ENCODE results near the gene PLPP7.

The PLPP7 gene

DNA sequence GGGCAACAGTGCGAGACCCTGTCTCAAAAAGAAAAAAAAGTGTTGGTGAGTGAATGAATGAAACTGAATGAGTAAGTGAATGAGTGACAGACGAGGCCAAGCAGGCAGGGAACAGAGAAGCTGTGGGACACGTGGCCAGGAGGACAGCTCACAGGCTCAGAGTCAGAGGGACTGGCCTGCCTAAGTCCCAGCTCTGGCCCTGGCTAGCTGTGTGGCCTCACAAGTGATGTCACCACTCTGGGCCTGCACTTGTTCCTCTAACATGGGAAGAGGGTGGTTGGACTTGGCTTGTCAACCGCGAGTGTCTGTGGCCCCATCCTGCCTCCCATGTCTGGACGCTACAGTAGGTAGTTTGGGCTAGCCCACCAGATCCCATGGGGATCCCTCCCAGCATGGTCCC, 4.7 kb upstream of the PLPP7 start:
- TF ChIP-seq POLR2AphosphoS5 (IDR thresholded peaks at IDR 0.05; ENCODE audit: low read depth, low read length) (no peak), SIN3A (IDR thresholded peaks at IDR 0.05; ENCODE audit: borderline replicate concordance, insufficient read depth, low read length) (no peak), FOXP2 (optimal IDR thresholded peaks at IDR 0.05; ENCODE audit: borderline replicate concordance, extremely low read depth, extremely low read length, insufficient read depth) (no peak), TAF1 (IDR thresholded peaks at IDR 0.05; ENCODE audit: borderline replicate concordance, insufficient read depth, low read length) (no peak)
- TF ChIP-seq, protein P1, sequence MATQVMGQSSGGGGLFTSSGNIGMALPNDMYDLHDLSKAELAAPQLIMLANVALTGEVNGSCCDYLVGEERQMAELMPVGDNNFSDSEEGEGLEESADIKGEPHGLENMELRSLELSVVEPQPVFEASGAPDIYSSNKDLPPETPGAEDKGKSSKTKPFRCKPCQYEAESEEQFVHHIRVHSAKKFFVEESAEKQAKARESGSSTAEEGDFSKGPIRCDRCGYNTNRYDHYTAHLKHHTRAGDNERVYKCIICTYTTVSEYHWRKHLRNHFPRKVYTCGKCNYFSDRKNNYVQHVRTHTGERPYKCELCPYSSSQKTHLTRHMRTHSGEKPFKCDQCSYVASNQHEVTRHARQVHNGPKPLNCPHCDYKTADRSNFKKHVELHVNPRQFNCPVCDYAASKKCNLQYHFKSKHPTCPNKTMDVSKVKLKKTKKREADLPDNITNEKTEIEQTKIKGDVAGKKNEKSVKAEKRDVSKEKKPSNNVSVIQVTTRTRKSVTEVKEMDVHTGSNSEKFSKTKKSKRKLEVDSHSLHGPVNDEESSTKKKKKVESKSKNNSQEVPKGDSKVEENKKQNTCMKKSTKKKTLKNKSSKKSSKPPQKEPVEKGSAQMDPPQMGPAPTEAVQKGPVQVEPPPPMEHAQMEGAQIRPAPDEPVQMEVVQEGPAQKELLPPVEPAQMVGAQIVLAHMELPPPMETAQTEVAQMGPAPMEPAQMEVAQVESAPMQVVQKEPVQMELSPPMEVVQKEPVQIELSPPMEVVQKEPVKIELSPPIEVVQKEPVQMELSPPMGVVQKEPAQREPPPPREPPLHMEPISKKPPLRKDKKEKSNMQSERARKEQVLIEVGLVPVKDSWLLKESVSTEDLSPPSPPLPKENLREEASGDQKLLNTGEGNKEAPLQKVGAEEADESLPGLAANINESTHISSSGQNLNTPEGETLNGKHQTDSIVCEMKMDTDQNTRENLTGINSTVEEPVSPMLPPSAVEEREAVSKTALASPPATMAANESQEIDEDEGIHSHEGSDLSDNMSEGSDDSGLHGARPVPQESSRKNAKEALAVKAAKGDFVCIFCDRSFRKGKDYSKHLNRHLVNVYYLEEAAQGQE (IDR thresholded peaks at IDR 0.05; ENCODE audit: insufficient read depth in 1 of 2, low read depth in 2 of 2, low read length in 2 of 2): no peak

DNA sequence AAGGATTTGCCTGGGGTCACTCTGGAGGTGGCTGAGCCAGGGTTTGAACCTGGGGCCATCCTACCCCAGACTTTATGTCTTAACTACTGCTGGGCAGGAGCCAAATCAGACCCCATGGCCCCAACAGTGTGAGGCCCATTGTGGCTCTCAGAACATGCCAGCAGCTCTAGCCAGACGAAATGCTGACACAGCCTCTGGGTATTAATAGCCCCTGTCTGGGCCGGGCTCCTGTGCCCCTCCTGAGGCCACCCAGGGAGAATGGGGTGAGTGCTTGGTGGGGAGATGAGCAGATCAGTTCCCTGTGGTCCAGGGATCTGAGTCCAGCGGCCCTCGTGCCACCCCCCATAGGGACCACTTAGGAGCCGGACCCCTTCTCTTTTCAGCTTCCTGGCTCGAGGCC, 2.2 kb upstream of the PLPP7 start:
- TF ChIP-seq SIN3A (IDR thresholded peaks at IDR 0.05; ENCODE audit: borderline replicate concordance, insufficient read depth, low read length) (no peak), TAF1 (IDR thresholded peaks at IDR 0.05; ENCODE audit: borderline replicate concordance, insufficient read depth, low read length) (no peak), POLR2AphosphoS5 (IDR thresholded peaks at IDR 0.05; ENCODE audit: low read depth, low read length) (no peak), FOXP2 (optimal IDR thresholded peaks at IDR 0.05; ENCODE audit: borderline replicate concordance, extremely low read depth, extremely low read length, insufficient read depth) (no peak)
- TF ChIP-seq, protein P1 (IDR thresholded peaks at IDR 0.05; ENCODE audit: insufficient read depth in 1 of 2, low read depth in 2 of 2, low read length in 2 of 2): no peak

DNA sequence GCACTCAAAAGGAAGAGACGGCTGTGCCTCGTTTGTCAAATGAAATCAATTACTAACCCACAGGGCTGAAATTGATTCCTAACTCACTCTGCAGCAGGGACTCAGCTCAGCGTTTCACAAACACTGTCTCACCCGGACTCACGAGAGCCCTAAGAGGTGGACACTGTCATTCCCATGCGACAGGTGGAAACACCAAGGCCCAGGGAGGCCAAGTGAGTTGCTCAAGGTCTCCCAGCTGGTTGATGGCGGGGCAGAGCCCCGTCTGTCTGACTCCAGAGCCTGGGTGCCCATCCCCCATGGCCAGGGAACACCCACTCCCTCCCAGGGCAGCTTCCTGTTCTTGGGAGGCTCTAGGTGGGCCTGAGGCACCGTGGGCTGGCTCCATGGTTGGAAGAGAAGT, 1.3 kb upstream of the PLPP7 start:
- TF ChIP-seq, protein P1 (IDR thresholded peaks at IDR 0.05; ENCODE audit: insufficient read depth in 1 of 2, low read depth in 2 of 2, low read length in 2 of 2): no peak
- no peak for TF ChIP-seq SIN3A (IDR thresholded peaks at IDR 0.05; ENCODE audit: borderline replicate concordance, insufficient read depth, low read length)
- TF ChIP-seq TAF1 (IDR thresholded peaks at IDR 0.05; ENCODE audit: borderline replicate concordance, insufficient read depth, low read length): no peak

DNA sequence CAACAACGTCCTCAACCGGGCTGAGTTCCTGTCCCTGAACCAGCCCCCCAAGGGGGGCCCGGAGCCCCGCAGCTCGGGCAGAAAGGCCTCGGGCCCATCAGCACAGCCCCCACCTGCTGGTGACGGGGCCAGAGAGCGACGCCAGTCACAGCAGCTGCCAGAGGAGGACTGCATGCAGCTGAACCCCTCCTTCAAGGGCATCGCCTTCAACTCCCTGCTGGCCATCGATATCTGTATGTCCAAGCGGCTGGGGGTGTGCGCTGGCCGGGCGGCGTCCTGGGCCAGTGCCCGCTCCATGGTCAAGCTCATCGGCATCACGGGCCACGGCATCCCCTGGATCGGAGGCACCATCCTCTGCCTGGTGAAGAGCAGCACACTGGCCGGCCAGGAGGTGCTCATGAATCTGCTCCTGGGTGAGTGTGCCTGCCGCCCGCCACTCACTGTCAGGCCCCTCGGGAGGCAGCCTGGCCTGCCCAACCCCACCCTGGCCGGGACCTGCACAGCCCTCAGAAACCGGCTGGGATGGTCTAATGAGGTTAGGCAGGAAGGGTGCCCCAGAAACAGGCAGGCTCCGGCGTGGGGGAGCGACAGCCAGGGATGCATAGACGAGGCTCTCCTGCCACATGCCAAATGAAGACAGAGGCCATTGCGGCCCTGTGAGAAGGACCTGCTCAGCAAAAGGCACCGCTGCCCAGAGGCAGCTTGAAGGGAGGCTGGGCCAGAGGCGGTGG, 678 bp downstream of the PLPP7 start:
- TF ChIP-seq FOXP2 (optimal IDR thresholded peaks at IDR 0.05; ENCODE audit: borderline replicate concordance, extremely low read depth, extremely low read length, insufficient read depth) (no peak), SIN3A (IDR thresholded peaks at IDR 0.05; ENCODE audit: borderline replicate concordance, insufficient read depth, low read length) (no peak)

DNA sequence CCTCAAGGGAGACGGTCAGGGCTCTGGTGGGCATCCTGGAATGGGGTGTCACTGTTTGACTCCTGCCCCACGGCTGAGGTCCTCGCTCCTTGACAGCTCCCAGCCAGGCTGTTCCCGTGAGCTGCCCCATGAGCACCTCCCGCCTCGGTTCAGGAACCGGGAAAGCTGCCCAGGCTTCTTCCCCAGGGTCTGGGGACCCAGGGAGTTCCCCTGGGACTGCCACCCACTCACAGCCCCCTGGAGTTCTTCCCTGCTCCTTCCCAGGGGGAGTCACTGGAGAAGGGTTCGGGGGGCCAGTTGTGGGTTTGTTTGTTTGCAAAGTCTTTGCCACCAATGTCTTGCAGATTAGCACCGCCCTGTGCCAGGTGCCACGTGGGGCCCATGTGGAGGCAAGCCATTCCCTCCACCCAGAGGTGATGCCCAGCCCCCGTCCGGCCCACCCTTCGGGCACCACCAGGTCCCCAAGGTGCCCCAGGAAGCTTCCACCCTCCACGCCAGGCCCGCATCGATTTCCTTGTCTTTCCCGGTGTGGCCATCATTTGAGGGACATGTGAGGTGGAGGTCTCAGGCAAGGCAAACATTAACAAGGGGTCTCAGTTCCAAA, 1.3 kb downstream of the PLPP7 start:
- TF ChIP-seq TAF1 (IDR thresholded peaks at IDR 0.05; ENCODE audit: borderline replicate concordance, insufficient read depth, low read length): no peak
- TF ChIP-seq, protein P1 (IDR thresholded peaks at IDR 0.05; ENCODE audit: insufficient read depth in 1 of 2, low read depth in 2 of 2, low read length in 2 of 2): no peak
- TF ChIP-seq FOXP2 (optimal IDR thresholded peaks at IDR 0.05; ENCODE audit: borderline replicate concordance, extremely low read depth, extremely low read length, insufficient read depth): no peak
- no peak for TF ChIP-seq SIN3A (IDR thresholded peaks at IDR 0.05; ENCODE audit: borderline replicate concordance, insufficient read depth, low read length)
- TF ChIP-seq POLR2AphosphoS5 (IDR thresholded peaks at IDR 0.05; ENCODE audit: low read depth, low read length): no peak

Data from PFSK-1 (cell line).